T follicular helper cell (primary cell): ENCODE results near the gene REC114.
"Not testable (repeated sequence)": the region's sequence is repeated elsewhere in the genome, so short reads cannot be mapped to it uniquely, and the experiment has no call there.

Experiments used
- DNase-seq: peaks from one replicate; pipeline ENCODE4 v3.0.0-alpha.2; 2020; ENCODE audit warnings: low read depth

REC114 gene

GRCh38 chr15:73575636-73576247 is 132.8 kb downstream of the REC114 start:
- no peak for DNase-seq

DNA sequence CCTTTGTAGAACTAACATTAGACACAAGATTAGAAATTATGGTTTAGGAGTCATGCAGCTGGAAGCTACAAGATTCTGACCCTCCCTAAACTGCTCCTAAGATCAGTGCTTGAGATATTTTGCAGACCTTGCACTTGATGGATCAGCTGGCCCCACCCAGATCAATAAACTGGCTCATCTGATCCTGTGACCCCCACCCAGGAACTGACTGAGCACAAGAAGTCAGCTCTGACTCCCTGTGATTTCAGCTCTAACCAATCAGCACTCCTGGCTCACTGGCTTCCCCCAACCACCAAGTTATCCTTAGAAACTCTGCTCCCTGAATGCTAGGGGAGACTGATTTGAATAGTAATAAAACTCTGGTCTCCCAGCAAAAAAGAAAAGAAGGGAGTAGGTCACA is 134.6 kb downstream of the REC114 start:
- DNase-seq = not testable (repeated sequence)

- DNase-seq = no peak
Measured at GRCh38 chr15:73578026-73578425, 135.1 kb downstream of the REC114 start.

DNA sequence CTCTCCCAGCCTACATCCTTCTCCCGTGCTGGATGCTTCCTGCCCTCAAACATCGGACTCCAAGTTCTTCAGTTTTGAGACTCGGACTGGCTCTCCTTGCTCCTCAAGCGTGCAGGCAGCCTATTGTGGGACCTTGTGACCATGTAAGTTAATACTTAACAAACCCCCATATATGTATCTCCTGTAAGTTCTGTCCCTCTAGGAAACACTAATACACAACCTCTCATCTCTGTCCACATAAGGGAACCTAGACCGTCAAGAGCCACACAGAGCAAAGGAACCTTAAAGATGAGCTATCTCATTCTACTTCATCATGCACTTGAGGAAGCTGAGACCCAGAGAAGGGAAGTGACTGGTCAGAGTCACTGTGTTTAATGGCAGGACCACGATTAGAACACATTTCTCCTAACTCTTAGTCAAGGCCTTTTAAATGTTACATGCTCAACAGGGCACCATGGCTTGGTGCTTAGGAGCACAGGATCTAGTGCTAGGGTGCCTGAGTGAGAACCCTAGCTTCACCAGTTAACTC is 140.0 kb downstream of the REC114 start:
- no peak for DNase-seq

- DNase-seq = no peak
Measured at GRCh38 chr15:73583544-73583943, 140.6 kb downstream of the REC114 start.

DNA sequence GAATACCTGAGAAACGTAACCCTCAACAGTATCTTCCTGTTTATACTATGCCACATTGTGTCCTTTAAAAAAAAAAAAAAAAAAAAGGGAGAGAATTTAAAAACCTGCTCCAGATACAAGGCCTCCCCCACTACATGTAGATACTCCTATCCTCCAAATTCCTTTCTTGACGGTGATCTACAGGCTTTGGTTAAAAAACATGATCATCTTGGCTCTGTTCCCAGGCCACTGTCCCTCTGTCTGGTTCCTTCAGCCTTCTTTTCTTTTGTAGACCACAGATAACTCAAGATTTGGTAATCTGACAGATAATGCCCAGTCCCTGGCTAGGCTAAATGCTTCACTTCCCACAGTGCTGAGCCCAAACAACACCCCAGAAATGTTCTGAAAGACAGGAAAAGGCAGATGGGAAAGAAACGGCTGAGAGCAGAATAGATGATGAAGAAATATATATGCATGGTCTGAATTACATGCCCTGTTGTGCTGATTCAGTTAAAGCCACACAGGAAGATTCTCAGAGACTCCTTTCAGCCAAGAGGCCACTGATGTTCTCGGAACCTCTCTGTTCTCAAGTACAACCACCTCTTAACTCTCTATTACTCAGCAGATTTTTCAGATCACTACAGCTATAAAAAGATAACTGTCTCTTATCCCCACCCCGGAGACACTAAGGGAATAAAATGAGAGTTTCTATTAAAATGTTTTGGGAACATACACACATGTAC is 141.9 kb downstream of the REC114 start:
- DNase-seq = no peak

DNA sequence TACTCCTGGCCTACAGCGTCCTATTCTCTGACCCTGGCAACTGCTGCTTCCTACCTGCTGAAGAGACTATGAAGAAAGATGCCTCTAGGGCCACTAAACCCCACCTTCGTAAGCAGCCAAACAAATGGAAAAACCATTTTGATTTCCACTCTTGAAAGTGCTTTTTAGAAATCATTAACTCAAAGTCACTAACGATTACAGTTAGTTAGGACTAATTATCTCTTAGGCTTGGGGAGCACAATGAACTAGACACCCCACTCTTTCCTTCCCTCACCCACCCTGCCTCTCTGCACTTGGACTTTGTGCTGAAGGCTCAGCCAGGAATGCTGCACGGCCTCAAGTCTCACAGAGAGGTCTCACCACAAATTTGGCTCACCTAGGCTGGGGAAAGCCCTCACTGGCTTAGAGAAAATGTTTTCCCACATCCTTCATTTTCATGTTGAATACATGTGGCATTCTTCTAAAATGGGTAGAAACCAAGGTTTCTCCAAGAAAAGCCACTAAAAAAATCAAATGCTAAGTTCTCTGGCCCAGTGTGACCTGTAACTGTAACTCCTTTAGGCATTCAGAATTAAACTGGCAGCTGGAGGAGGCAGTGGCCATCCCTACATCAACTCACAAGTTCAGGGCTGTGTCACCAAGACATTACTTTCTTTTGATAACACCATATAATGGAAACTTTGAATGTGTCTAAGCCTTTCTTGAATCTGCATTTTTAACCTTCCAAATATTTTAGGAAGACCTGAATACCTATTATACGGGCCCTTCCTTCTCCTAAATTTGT is 143.1 kb downstream of the REC114 start:
- DNase-seq = no peak

GRCh38 chr15:73589766-73590165 is 146.8 kb downstream of the REC114 start:
- no peak for DNase-seq

GRCh38 chr15:73590263-73590662 is 147.3 kb downstream of the REC114 start:
- DNase-seq = no peak

- no peak for DNase-seq
Measured at GRCh38 chr15:73593304-73594074, 150.5 kb downstream of the REC114 start.

GRCh38 chr15:73594109-73594508 is 151.1 kb downstream of the REC114 start:
- DNase-seq = no peak

DNA sequence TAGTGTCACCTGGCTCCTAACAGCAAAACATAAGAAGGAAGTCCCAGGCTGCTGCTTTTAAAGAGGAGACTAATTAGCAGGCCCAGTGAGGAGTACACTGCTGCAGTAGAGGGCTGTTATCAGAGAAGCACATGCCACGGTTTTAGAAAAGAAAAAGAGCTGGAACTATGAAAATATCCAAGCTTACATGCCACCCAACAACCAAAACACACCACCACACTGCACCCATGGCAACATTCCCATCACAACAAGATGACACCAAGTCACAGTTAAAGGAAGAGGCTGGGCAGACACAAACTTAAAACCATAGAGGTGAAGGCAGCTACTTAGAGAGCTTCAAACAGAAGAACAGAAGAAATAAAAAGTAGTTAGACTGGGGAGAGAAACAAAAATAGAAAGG is 153.2 kb downstream of the REC114 start:
- DNase-seq = no peak

- DNase-seq = no peak
Measured at GRCh38 chr15:73597036-73597638, 154.2 kb downstream of the REC114 start.

GRCh38 chr15:73598530-73599160 is 155.7 kb downstream of the REC114 start:
- no peak for DNase-seq

- no peak for DNase-seq
Measured at GRCh38 chr15:73599934-73600333, 157.0 kb downstream of the REC114 start.

- no peak for DNase-seq
Measured at GRCh38 chr15:73600413-73601335, 157.7 kb downstream of the REC114 start.

DNA sequence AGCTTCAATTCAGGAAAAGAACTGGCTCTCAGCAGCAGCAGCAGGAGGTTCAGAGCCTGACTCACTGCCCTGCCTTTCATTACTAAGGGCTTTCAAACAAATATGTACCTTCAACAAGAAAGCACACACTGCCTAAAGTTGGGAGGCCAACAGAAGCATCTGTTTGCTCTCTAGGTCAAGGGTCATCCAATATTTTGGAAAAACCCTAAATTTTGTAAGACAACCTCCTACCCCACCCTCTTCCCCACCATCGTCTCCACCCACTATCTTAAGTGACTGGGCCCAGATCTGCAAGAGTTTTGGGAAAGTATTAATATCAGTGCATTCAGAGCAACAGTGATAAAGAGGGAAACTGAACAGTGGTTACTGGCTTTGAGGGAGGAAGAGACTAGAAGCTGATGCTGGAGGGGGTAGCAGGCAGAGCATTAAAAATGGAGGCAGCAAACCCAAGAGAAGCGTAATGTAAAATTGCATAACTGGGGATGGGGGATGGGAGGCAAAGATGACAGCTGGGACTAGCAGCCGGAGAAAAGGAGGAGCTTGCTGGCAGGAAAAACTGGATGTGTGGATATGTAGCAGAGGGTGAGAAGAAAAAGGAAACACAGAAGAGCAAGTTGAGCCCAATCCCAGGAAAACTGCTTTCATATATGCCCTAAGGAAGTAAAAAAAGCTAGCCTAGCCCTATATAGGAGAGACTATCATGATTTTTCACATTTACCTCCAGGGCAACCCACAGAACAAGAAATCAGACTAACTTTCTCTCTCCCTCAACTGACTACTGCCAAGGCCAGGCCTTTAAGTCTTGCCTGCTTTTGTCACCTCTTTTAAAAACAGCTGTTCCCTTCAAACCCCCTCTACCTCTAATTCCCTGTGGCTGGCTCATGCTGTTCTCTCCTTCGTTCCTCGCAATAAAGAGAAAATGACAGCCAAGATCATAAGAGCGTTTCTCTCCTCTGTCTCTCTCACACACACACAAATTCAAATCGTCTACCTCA is 158.8 kb downstream of the REC114 start:
- DNase-seq = no peak

GRCh38 chr15:73602446-73602843 is 159.5 kb downstream of the REC114 start:
- no peak for DNase-seq

- no peak for DNase-seq
Measured at GRCh38 chr15:73602992-73603391, 160.0 kb downstream of the REC114 start.
